GM19240 (cell line): Measurements from ENCODE around the gene FCN1.

Source experiments
- DNase-seq: peaks from one replicate; pipeline ENCODE4 v3.0.0; 2011; ENCODE audit warnings: low spot score; ENCODE audit not compliant: insufficient read length

Gene FCN1

GRCh38 chr9:134951994-134952393, 34.3 kb upstream of the FCN1 start:
- no peak for DNase-seq

- DNase-seq = no peak
These were observed 33.7 kb upstream of the FCN1 start for GRCh38 chr9:134951461-134951860.

GRCh38 chr9:134950386-134951210, 32.9 kb upstream of the FCN1 start:
- DNase-seq = no peak

GRCh38 chr9:134949681-134950385, 32.1 kb upstream of the FCN1 start:
- no peak for DNase-seq

DNA sequence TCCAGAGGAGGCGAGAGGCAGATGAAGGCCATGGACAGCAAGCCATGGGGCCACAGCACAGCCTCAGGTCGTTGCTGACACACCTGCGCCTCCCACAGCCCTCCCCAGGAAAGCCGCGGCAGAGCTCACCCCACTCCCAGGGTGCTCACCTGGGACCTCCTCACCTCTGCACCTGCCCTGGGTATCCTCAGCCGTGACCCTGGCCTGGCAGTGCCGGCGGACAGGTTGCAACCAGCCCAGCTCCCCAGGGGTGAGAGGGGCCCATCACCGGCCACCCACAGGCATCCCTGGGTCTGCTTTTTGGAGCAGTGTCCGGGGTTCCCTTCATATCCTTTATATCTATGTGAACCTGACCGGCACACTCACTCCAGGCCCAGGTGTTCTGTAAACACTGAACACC, 30.4 kb upstream of the FCN1 start:
- DNase-seq = no peak

DNA sequence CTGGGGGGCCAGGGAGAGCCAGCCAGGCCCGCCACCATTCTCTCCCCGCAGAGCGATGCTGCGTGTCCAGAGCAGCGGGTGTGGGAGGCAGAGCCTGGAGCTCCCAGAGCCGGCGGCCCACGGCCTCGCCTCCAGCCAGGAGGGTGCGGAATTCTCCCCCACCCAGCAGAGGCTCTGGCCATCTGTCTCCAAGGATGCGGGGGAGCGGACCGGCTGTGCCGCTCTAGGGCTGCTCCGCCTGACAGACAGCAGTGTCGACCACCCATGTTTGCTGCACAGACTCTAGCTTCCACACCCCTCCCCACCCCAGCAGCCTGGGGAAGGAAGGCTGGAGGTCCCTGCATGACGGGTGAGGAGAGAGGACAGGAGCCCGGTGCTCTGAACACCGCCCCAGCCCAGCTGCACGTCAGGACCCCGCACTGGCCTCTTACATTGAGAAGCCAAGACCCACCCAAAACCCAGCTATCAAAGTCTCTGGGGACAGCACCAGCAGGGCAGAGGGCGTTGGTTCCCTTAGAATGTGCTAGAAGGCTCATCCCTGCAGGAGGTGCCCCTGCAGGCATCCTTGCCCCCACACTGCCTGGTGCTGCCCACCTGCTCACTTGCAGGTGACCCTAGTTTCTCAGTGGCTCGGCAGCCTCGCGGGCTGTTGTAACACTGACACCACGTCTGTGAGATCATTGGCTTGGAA, 29.7 kb upstream of the FCN1 start:
- DNase-seq = no peak

- DNase-seq = no peak
These were observed 29.0 kb upstream of the FCN1 start for GRCh38 chr9:134946663-134947062.

- DNase-seq = no peak
These were observed 28.0 kb upstream of the FCN1 start for GRCh38 chr9:134945509-134946275.

DNA sequence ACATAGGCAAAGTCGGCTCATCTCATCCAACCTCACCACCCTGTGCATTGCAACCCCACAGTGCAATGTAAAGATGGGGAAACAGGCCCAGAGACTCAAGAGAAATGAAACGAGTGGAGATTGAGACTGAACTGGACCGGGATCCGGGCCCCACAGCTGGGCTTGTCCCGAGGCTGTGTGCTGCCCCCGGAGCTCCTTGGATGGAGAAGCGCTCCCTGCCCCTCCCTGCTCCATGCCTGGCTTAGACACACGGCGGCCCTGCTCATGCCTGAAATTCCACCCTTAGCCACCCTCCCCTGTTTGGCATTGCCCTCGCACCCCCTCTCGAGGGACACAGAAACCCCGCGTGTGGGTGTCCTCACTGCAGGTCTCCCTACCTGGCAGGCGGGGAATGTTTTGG, 27.2 kb upstream of the FCN1 start:
- DNase-seq = no peak

- no peak for DNase-seq
These were observed 26.7 kb upstream of the FCN1 start for GRCh38 chr9:134944351-134944802.

DNA sequence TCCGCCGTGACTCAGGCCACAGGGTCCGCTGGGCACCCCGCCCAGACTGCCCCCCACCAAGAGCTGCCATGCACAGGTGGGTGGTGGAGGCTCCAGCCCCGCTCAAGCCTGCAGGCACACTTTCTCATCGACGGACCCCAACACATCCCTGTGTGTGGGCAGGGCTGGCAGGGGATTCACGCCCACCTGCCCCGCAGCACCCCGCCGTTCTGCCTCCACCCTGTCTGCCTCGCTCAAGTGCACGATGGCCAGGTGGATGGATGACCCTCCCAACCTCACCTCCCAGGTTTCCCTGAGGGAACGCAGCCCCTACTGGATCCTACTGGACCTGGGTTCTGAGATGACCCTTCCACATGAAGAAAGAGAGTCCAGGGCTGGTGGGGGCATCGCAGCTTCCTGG, 26.1 kb upstream of the FCN1 start:
- DNase-seq = no peak

DNA sequence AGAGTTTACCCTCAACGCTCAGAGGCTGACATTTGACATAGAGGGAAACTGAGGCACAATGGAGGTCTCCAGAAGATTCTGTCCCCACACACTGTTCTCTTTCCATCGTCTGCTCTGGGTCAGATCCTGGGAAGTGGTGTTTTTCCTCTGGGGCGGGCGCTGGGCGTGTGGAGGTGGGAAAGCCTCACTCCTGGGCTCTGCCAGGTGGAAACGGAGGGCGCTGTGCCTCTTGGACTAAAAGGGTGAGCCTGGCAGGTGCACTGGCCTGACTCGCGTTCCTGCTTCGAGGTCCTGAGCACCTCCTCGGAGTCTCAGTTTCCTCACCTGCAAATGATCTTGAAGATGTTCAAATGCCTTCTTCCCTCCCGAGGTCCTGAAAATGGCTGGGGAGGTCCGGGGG, 25.7 kb upstream of the FCN1 start:
- DNase-seq = no peak

DNA sequence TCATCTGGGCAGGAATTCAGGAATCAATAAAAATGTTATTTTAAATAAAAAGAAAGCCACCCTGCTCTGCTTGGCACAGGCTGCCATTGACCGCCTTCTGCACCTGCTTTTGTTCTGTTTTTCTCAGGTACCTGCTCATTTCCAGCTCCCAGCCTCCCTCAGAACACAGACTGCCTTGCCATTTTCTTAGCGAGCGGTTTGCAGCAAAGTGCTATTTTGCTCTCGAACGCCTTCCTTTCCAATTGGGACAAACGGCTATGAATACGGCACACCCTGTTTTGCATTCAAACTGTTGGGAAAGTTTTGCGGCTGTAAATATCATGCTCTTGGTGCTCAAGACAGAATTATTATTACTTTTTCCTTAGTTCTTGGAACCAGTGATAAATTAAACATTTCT, 25.1 kb upstream of the FCN1 start:
- no peak for DNase-seq

- no peak for DNase-seq
These were observed 24.5 kb upstream of the FCN1 start for GRCh38 chr9:134942011-134942787.

DNA sequence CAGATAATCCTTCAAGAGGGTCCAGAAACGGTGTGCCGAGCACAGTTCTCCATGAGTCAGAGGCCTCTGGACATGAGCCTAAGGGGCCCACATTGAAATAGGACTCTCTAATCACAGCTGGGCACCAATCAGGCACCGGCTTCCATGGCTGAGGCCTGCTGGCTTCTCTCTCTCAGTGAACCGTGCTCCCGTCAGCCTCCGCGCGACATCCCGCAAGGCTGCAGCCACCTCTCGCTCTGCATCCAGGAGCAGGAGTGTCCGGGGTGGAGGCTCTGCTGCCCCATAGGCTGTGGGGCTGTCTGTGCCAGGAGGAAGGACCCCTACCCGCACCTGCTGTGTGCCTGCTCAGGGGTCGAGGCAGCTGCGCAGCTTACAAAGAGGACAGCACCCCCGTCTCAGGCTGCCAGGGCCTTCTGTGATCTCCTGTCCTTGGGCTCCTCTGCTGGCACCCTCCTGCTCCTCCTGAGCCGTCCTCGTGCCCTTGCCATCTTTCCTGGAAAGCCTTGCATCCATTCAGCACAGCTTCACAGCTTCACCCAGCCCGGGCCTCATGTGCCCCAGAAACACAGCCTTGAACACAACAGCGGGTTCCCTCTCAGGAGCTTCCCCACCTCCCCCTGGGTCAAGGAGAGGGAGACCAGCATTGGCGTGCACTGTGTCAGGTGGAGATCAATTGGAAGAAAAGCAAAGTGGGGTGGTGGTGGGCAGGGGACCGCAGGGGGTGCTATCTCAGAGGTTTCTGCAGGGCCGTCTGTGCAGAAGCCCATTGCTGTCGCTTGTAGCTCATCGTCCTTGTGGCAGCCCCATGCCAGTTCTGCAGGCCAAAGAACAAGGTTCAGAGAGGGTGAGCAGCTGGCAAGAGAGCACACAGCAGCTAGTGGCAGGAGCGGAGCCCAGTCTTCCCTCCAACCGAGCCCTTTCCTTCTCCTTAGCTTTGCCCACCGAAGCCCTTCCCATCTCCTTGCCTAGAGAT, 22.8 kb upstream of the FCN1 start:
- DNase-seq = no peak

- DNase-seq = no peak
These were observed 22.1 kb upstream of the FCN1 start for GRCh38 chr9:134939836-134940235.

DNA sequence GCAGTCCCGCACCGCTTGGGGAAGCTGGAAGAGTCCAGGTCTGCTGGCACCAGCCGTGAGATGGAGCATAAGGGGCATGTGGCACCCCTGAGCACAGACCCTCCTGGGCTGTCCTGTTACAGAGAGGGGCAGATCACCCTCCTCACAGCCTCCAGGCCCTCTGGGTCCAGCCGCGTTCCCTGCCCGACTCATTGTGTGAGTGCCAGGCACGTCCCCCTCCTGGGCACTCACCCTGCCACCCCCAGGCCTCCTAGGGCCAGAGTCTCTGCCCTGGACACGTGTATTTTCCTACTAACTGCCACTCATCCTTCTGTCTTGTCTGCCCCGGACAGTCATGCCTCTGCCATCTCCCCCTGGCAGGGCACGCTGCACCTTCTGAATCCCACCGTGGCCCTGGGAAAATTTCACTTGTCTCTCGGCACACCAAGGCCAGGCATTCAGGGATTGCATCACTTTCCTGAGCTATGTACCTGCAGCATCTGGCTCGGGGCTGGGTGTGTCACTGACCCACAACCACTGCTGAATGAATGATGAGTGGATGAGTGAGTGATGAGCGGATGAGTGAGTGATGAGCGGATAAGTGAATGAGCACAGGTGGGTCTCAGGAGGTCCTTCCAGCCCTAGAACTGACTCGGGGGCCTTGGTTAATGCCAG, 21.5 kb upstream of the FCN1 start:
- no peak for DNase-seq

- DNase-seq = no peak
These were observed 20.8 kb upstream of the FCN1 start for GRCh38 chr9:134938346-134939079.
